ENCODE measurements around the gene RTN3. TPM values are rescaled to one million over a fixed set of nuclear protein-coding genes. Genes with fewer than 3 reads are reported as not detected.

Gene RTN3
- total RNA-seq, 3 donors from 2014 or later (not counting 1 experiment from before 2014, with no cell fraction given) = 36.9 to 43.0 (median 37.6) TPM

- intact Hi-C loops (cut with micrococcal nuclease) = no loop called here
- Mint-ChIP-seq H3K9me3 (no peaks in the 10 kb centered on the region), H3K36me3 (no peaks in the 10 kb centered on the region), H3K27me3 (ENCODE audit: low read depth in 2 of 2) (no peaks in the 10 kb centered on the region), H3K27ac (no peak overlapping the region), H3K4me3 (no peak overlapping the region), H3K4me1 (peaks cover 0 to 5% of the 10 kb centered on the region in 2 donors)
- no peak for DNase-seq
- H3K27me3 ChIP-seq (ENCODE audit: control insufficient read depth, insufficient read depth, low read length) = no peaks in the 10 kb centered on the region
- no peaks in the 10 kb centered on the region for H3K4me1 ChIP-seq (ENCODE audit: control insufficient read depth, insufficient read depth, low read length)
- H3K9me3 ChIP-seq (ENCODE audit: control insufficient read depth, insufficient read depth, low read length) = no peaks in the 10 kb centered on the region
- no peaks in the 10 kb centered on the region for H3K36me3 ChIP-seq (ENCODE audit: control insufficient read depth, insufficient read depth, low read length)
- ATAC-seq = no peak
- H3K4me3 ChIP-seq (ENCODE audit: low read length) = no peak overlapping the region
- 90% methylated on average over 2 of the region's 2 CpGs for WGBS (ENCODE audit: insufficient coverage)
- TF ChIP-seq CTCF (IDR thresholded peaks at IDR 0.05) = no peak
- H3K27ac ChIP-seq (ENCODE audit: low read length) = no peak overlapping the region
Measured at GRCh38 chr11:63719987-63720386, 38.7 kb downstream of the RTN3 start.

DNA sequence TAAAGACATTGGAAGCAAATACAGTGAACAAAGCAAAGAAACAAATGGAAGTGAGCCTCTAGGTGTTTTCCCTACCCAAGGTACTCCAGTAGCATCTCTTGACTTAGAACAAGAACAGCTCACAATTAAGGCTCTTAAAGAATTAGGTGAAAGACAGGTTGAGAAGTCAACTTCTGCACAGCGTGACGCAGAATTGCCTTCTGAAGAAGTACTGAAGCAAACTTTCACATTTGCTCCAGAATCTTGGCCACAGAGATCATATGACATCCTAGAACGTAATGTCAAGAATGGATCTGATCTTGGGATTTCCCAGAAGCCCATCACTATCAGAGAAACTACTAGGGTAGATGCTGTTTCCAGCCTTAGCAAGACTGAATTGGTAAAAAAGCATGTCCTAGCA, 39.3 kb downstream of the RTN3 start:
- Mint-ChIP-seq H3K4me3 (no peak overlapping the region), H3K27me3 (ENCODE audit: low read depth in 2 of 2) (no peaks in the 10 kb centered on the region)

GRCh38 chr11:63729326-63729725, 48.0 kb downstream of the RTN3 start:
- intact Hi-C loops (cut with micrococcal nuclease) = no loop called here
- H3K4me3 Mint-ChIP-seq = no peak overlapping the region

More for the DNA sequence above, 39.3 kb downstream of the RTN3 start:
- H3K4me1 Mint-ChIP-seq = peaks cover 0 to 5% of the 10 kb centered on the region in 2 donors
- no peak overlapping the region for H3K27ac ChIP-seq (ENCODE audit: low read length)
- H3K36me3 Mint-ChIP-seq = no peaks in the 10 kb centered on the region
- no peak overlapping the region for H3K4me3 ChIP-seq (ENCODE audit: low read length)
- H3K27me3 ChIP-seq (ENCODE audit: control insufficient read depth, insufficient read depth, low read length) = no peaks in the 10 kb centered on the region
- no peak for TF ChIP-seq CTCF (IDR thresholded peaks at IDR 0.05)
- DNase-seq (no peak), ATAC-seq (no peak)
- H3K27ac Mint-ChIP-seq = no peak overlapping the region
- 98% methylated on average over 3 of the region's 3 CpGs for WGBS (ENCODE audit: insufficient coverage)
- no peaks in the 10 kb centered on the region for H3K4me1 ChIP-seq (ENCODE audit: control insufficient read depth, insufficient read depth, low read length)
- no peaks in the 10 kb centered on the region for H3K9me3 Mint-ChIP-seq
- intact Hi-C loops (cut with micrococcal nuclease) = no loop called here
- no peaks in the 10 kb centered on the region for H3K36me3 ChIP-seq (ENCODE audit: control insufficient read depth, insufficient read depth, low read length)
- H3K9me3 ChIP-seq (ENCODE audit: control insufficient read depth, insufficient read depth, low read length) = no peaks in the 10 kb centered on the region

More at GRCh38 chr11:63729326-63729725, 48.0 kb downstream of the RTN3 start:
- H3K9me3 Mint-ChIP-seq = no peaks in the 10 kb centered on the region
- no peaks in the 10 kb centered on the region for H3K36me3 Mint-ChIP-seq
- no peaks in the 10 kb centered on the region for H3K36me3 ChIP-seq (ENCODE audit: control insufficient read depth, insufficient read depth, low read length)
- ATAC-seq (no peak), DNase-seq (no peak)
- no peaks in the 10 kb centered on the region for H3K4me1 ChIP-seq (ENCODE audit: control insufficient read depth, insufficient read depth, low read length)
- no peak overlapping the region for H3K27ac Mint-ChIP-seq
- no peak for TF ChIP-seq CTCF (IDR thresholded peaks at IDR 0.05)
- H3K4me3 ChIP-seq (ENCODE audit: low read length) = no peak overlapping the region
- no peak overlapping the region for H3K27ac ChIP-seq (ENCODE audit: low read length)
- no peaks in the 10 kb centered on the region for H3K27me3 ChIP-seq (ENCODE audit: control insufficient read depth, insufficient read depth, low read length)
- no peaks in the 10 kb centered on the region for H3K27me3 Mint-ChIP-seq (ENCODE audit: low read depth in 2 of 2)
- WGBS (ENCODE audit: insufficient coverage) = 90% methylated on average over 3 of the region's 3 CpGs
- H3K4me1 Mint-ChIP-seq = peaks cover 0 to 7% of the 10 kb centered on the region in 2 donors
- H3K9me3 ChIP-seq (ENCODE audit: control insufficient read depth, insufficient read depth, low read length) = no peaks in the 10 kb centered on the region
